Measurements from ENCODE around the gene DNA2. TPM values are rescaled to one million over a fixed set of nuclear protein-coding genes. Genes with fewer than 3 reads are reported as not detected.
A peak's percentile ranks its signal among the peaks of the same experiment; 100 is the strongest.

The DNA2 gene
- total and polyA plus RNA-seq, 7 experiments from 2014 or later, result 0.40 to 40.2 (median 5.2) TPM

DNA sequence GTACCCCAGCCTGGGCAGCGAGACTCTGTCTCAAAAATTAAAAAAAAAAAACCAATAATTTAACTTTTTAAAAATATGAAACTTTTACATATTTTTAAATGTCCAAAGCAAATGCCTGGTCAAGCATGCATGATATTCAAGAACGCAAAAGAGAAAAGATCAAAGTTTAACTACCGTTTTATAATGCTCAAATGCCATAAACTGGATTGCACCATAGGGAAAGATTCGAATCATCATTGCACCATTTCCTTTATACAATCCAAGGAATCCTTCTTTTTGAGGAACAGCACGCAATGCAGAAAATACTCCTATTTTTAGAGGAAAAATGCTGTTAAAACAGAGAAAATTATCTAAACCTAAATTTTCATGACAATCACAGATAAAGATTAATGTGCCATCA, 34.6 kb upstream of the DNA2 start:
- ChIA-PET POLR2A (no interaction called here), CTCF (no interaction called here)
- H3K27me3 Mint-ChIP-seq, result no peaks in the 10 kb centered on the region
- Histone ChIP-seq H3K27ac (ENCODE audit: low read depth, low read length) (no peak overlapping the region), H3K27me3 (ENCODE audit: control insufficient read depth in 2 of 2, insufficient read depth in 2 of 2, low read length in 2 of 2) (no peaks in the 10 kb centered on the region), H3K9me3 (ENCODE audit: control insufficient read depth in 2 of 3, low read length in 3 of 3) (no peaks in the 10 kb centered on the region), H3K4me3 (ENCODE audit: low read length) (no peak overlapping the region), H3K4me1 (ENCODE audit: control insufficient read depth in 2 of 2, insufficient read depth in 2 of 2, low read length in 2 of 2) (no peaks in the 10 kb centered on the region), H3K36me3 (ENCODE audit: control insufficient read depth in 2 of 3, insufficient read depth in 3 of 3, low read length in 3 of 3) (no peaks in the 10 kb centered on the region)
- no peak for ATAC-seq
- H3K9me3 Mint-ChIP-seq, result no peaks in the 10 kb centered on the region
- H3K36me3 Mint-ChIP-seq, result peaks cover under 1 to 18% (median 3%) of the 10 kb centered on the region in 5 donors
- no peak overlapping the region for H3K4me3 Mint-ChIP-seq
- no peak for DNase-seq
- H3K4me1 Mint-ChIP-seq, result peaks cover 0 to 5% (median 0%) of the 10 kb centered on the region in 7 donors
- H3K27ac Mint-ChIP-seq, result no peak overlapping the region
- intact Hi-C loops (cut with micrococcal nuclease), result no loop called here

DNA sequence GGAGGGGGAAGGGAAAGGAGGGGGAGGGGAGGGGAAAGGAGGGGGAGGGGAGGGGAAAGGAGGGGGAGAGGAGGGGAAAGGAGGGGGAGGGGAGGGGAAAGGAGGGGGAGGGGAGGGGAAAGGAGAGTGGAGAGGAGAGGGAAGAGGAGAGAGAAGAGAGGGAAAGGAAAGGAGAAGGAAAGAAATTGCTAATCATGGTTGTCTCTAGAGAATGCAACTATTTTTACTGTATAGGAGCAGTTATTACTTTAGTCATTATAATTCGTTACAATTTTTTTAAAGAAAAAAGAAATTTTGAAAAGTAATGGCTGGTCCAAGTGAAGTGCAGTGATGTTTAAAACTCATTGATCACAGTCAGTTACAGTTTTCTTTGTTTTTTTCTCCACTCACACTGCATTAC, 31.1 kb upstream of the DNA2 start:
- H3K36me3 Mint-ChIP-seq, result peaks cover 13 to 35% (median 15%) of the 10 kb centered on the region in 5 donors
- H3K9me3 ChIP-seq (ENCODE audit: control insufficient read depth in 2 of 3, low read length in 3 of 3), result no peaks in the 10 kb centered on the region

DNA sequence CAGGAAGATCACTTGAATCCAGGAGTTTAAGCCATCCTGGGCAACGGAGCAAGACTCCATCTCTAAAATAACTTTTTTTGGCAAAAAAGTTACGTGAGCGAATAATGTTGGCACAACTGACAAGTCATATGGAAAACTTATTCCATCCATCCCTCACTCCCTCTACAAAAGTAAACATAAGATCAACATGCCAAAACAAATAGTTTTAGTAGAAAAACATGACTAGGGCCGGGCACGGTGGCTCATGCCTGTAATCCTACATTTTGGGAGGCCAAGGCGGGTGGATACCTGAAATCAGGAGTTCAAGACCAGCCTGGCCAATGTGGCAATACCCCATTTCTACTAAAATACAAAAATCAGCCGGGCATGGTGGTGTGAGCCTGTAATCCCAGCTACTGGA, 29.9 kb upstream of the DNA2 start:
- no peaks in the 10 kb centered on the region for H3K9me3 Mint-ChIP-seq
- intact Hi-C loops (cut with micrococcal nuclease), result no loop called here
- Histone ChIP-seq H3K27ac (ENCODE audit: low read depth, low read length) (no peak overlapping the region), H3K4me1 (ENCODE audit: control insufficient read depth in 2 of 2, insufficient read depth in 2 of 2, low read length in 2 of 2) (no peaks in the 10 kb centered on the region), H3K9me3 (ENCODE audit: control insufficient read depth in 2 of 3, low read length in 3 of 3) (no peaks in the 10 kb centered on the region), H3K4me3 (ENCODE audit: low read length) (no peak overlapping the region), H3K27me3 (ENCODE audit: control insufficient read depth in 2 of 2, insufficient read depth in 2 of 2, low read length in 2 of 2) (no peaks in the 10 kb centered on the region), H3K36me3 (ENCODE audit: control insufficient read depth in 2 of 3, insufficient read depth in 3 of 3, low read length in 3 of 3) (peaks cover 0 to 15% (median 6%) of the 10 kb centered on the region in 3 experiments)
- ChIA-PET CTCF (interaction anchor here (0.6 kb wide), 1 partner anchor 207 kb away, joined by 3 read pairs; no protein-coding TSS in a partner anchor), POLR2A (no interaction called here)
- H3K4me3 Mint-ChIP-seq, result peak overlapping the region in 1 of 10 donors; percentile 26
- H3K4me1 Mint-ChIP-seq, result peaks cover 0 to 12% (median 0%) of the 10 kb centered on the region in 7 donors
- H3K36me3 Mint-ChIP-seq, result peaks cover 13 to 36% (median 15%) of the 10 kb centered on the region in 5 donors
- H3K27me3 Mint-ChIP-seq, result no peaks in the 10 kb centered on the region
- H3K27ac Mint-ChIP-seq, result peak overlapping the region in 1 of 9 donors; percentile 50
- DNase-seq (no peak), ATAC-seq (no peak)

More for the DNA sequence above, 31.1 kb upstream of the DNA2 start:
- Histone ChIP-seq H3K27me3 (ENCODE audit: control insufficient read depth in 2 of 2, insufficient read depth in 2 of 2, low read length in 2 of 2) (no peaks in the 10 kb centered on the region), H3K36me3 (ENCODE audit: control insufficient read depth in 2 of 3, insufficient read depth in 3 of 3, low read length in 3 of 3) (peaks cover 0 to 15% (median 6%) of the 10 kb centered on the region in 3 experiments), H3K27ac (ENCODE audit: low read depth, low read length) (no peak overlapping the region), H3K4me1 (ENCODE audit: control insufficient read depth in 2 of 2, insufficient read depth in 2 of 2, low read length in 2 of 2) (no peaks in the 10 kb centered on the region), H3K4me3 (ENCODE audit: low read length) (no peak overlapping the region)
- Mint-ChIP-seq H3K27ac (no peak overlapping the region), H3K4me1 (peaks cover 0 to 12% (median 0%) of the 10 kb centered on the region in 7 donors), H3K4me3 (no peak overlapping the region), H3K9me3 (no peaks in the 10 kb centered on the region), H3K27me3 (no peaks in the 10 kb centered on the region)
- ChIA-PET POLR2A (no interaction called here), CTCF (no interaction called here)
- no peak for ATAC-seq
- intact Hi-C loops (cut with micrococcal nuclease), result no loop called here
- no peak for DNase-seq

DNA sequence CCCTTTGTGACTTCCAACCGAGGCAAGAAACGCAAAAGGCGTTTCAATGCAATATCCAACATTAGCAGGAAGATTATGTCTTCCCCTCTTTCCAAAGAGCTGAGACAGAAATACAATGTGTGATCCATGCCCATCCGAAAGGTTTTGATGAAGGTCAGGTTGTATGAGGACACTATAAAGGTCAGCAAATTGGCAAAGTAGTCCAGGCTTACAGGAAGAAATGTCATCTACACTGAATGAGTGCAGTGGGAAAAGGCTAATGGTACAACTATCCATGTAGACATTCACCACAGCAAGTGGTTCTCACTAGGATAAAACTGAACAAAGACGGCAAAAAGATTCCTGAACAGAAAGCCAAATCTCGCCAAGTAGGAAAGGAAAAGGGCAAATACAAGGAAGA, 27.8 kb upstream of the DNA2 start:
- Mint-ChIP-seq H3K36me3 (peaks cover 13 to 44% (median 17%) of the 10 kb centered on the region in 5 donors), H3K4me1 (peaks cover 0 to 12% (median 0%) of the 10 kb centered on the region in 7 donors), H3K27ac (no peak overlapping the region), H3K27me3 (no peaks in the 10 kb centered on the region), H3K9me3 (no peaks in the 10 kb centered on the region), H3K4me3 (no peak overlapping the region)
- no peak overlapping the region for H3K27ac ChIP-seq (ENCODE audit: low read depth, low read length)
- no peak for ATAC-seq
- CTCF ChIA-PET, result no interaction called here
- intact Hi-C loops (cut with micrococcal nuclease), result no loop called here
- POLR2A ChIA-PET, result no interaction called here
- H3K4me3 ChIP-seq (ENCODE audit: low read length), result no peak overlapping the region
- no peaks in the 10 kb centered on the region for H3K4me1 ChIP-seq (ENCODE audit: control insufficient read depth in 2 of 2, insufficient read depth in 2 of 2, low read length in 2 of 2)
- H3K9me3 ChIP-seq (ENCODE audit: control insufficient read depth in 2 of 3, low read length in 3 of 3), result no peaks in the 10 kb centered on the region
- no peak for DNase-seq
- no peaks in the 10 kb centered on the region for H3K27me3 ChIP-seq (ENCODE audit: control insufficient read depth in 2 of 2, insufficient read depth in 2 of 2, low read length in 2 of 2)
- peaks cover 0 to 15% (median 6%) of the 10 kb centered on the region in 3 experiments for H3K36me3 ChIP-seq (ENCODE audit: control insufficient read depth in 2 of 3, insufficient read depth in 3 of 3, low read length in 3 of 3)

DNA sequence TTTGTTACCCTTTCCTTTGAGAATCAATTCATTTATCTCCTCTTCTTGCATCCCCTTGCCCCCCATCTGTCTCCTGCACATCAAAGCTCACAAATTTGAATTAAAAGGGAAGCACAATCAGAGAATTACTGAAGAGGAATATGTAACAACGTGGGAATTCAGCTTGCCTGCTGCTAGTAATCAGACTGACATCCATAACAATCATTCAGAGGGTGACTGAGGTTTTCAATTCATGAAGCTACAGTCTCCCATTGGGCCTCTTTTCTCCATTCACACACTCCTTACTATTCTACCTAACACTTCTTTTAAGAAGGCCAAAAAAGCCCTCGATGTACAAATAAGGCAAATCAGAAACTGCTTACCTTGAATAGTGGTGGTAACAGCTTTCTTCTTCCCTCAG, 24.3 kb upstream of the DNA2 start:
- Mint-ChIP-seq H3K4me1 (peaks cover 0 to 7% (median 0%) of the 10 kb centered on the region in 7 donors), H3K27ac (peak overlapping the region in 1 of 9 donors; percentile 41), H3K36me3 (peaks cover 9 to 42% (median 17%) of the 10 kb centered on the region in 5 donors), H3K4me3 (no peak overlapping the region), H3K27me3 (no peaks in the 10 kb centered on the region), H3K9me3 (no peaks in the 10 kb centered on the region)
- intact Hi-C loops (cut with micrococcal nuclease), result no loop called here
- no peaks in the 10 kb centered on the region for H3K27me3 ChIP-seq (ENCODE audit: control insufficient read depth in 2 of 2, insufficient read depth in 2 of 2, low read length in 2 of 2)
- no peaks in the 10 kb centered on the region for H3K9me3 ChIP-seq (ENCODE audit: control insufficient read depth in 2 of 3, low read length in 3 of 3)
- CTCF ChIA-PET, result interaction anchor here (0.5 kb wide), 1 partner anchor 18 kb away, joined by 6 read pairs; no protein-coding TSS in a partner anchor
- POLR2A ChIA-PET, result no interaction called here
- DNase-seq (no peak), ATAC-seq (no peak)
- no peak overlapping the region for H3K27ac ChIP-seq (ENCODE audit: low read depth, low read length)
- peaks cover 0 to 24% (median 6%) of the 10 kb centered on the region in 3 experiments for H3K36me3 ChIP-seq (ENCODE audit: control insufficient read depth in 2 of 3, insufficient read depth in 3 of 3, low read length in 3 of 3)
- H3K4me3 ChIP-seq (ENCODE audit: low read length), result no peak overlapping the region
- H3K4me1 ChIP-seq (ENCODE audit: control insufficient read depth in 2 of 2, insufficient read depth in 2 of 2, low read length in 2 of 2), result no peaks in the 10 kb centered on the region

DNA sequence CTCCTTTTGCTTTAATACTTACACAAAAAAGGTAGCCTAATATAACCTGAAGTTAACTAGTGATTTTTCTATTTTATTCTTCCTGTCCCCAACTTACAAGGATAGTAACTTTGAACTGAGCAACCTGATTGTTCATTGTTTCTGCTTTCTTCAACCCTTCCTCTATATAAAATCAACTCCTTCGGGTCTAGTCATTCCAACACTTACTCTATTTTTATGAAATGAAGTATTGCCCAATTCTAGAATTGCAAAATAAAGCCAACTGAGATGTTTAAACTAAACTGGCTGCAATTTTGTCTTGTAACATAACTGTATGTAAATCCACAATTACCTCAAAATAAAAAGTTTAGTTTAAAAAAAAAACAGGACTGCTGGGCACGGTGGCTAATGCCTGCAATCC, 20.3 kb upstream of the DNA2 start:
- Mint-ChIP-seq H3K36me3 (peaks cover 4 to 44% (median 12%) of the 10 kb centered on the region in 5 donors), H3K4me3 (no peak overlapping the region), H3K9me3 (no peaks in the 10 kb centered on the region), H3K27ac (no peak overlapping the region), H3K27me3 (no peaks in the 10 kb centered on the region), H3K4me1 (no peaks in the 10 kb centered on the region)
- Histone ChIP-seq H3K27ac (ENCODE audit: low read depth, low read length) (no peak overlapping the region), H3K36me3 (ENCODE audit: control insufficient read depth in 2 of 3, insufficient read depth in 3 of 3, low read length in 3 of 3) (peaks cover 0 to 32% (median 0%) of the 10 kb centered on the region in 3 experiments), H3K27me3 (ENCODE audit: control insufficient read depth in 2 of 2, insufficient read depth in 2 of 2, low read length in 2 of 2) (no peaks in the 10 kb centered on the region), H3K9me3 (ENCODE audit: control insufficient read depth in 2 of 3, low read length in 3 of 3) (no peaks in the 10 kb centered on the region), H3K4me1 (ENCODE audit: control insufficient read depth in 2 of 2, insufficient read depth in 2 of 2, low read length in 2 of 2) (no peaks in the 10 kb centered on the region), H3K4me3 (ENCODE audit: low read length) (no peak overlapping the region)
- no peak for ATAC-seq
- intact Hi-C loops (cut with micrococcal nuclease), result no loop called here
- ChIA-PET POLR2A (no interaction called here), CTCF (no interaction called here)
- no peak for DNase-seq

DNA sequence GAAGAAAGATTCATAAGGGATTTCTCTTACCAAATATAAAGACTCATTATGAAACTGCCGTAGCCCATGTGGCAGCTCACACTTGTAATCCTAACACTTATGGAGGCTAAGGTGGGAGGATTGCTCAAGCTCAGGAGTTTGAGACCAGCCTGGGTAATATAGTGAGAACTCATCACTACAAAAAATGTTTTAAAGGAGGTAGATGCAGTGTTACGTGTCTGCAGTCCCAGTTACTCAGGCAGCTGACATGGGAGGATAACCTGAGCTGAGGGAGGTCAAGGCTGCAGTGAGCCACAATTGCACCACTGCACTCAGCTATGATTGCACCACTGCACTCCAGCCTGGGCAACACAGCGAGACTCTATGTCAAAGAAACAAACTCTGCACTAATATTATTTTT, 18.1 kb upstream of the DNA2 start:
- no peak overlapping the region for H3K4me3 ChIP-seq (ENCODE audit: low read length)
- no peaks in the 10 kb centered on the region for H3K27me3 ChIP-seq (ENCODE audit: control insufficient read depth in 2 of 2, insufficient read depth in 2 of 2, low read length in 2 of 2)
- H3K36me3 Mint-ChIP-seq, result peaks cover 0 to 38% (median 16%) of the 10 kb centered on the region in 5 donors
- intact Hi-C loops (cut with micrococcal nuclease), result no loop called here
- no peak for ATAC-seq
- no peak overlapping the region for H3K4me3 Mint-ChIP-seq
- no peaks in the 10 kb centered on the region for H3K27me3 Mint-ChIP-seq
- no peak overlapping the region for H3K27ac Mint-ChIP-seq
- no peaks in the 10 kb centered on the region for H3K9me3 Mint-ChIP-seq
- ChIA-PET POLR2A (no interaction called here), CTCF (no interaction called here)
- no peak for DNase-seq
- H3K4me1 ChIP-seq (ENCODE audit: control insufficient read depth in 2 of 2, insufficient read depth in 2 of 2, low read length in 2 of 2), result no peaks in the 10 kb centered on the region
- H3K36me3 ChIP-seq (ENCODE audit: control insufficient read depth in 2 of 3, insufficient read depth in 3 of 3, low read length in 3 of 3), result peaks cover 0 to 41% (median 0%) of the 10 kb centered on the region in 3 experiments
- H3K4me1 Mint-ChIP-seq, result no peaks in the 10 kb centered on the region
- no peaks in the 10 kb centered on the region for H3K9me3 ChIP-seq (ENCODE audit: control insufficient read depth in 2 of 3, low read length in 3 of 3)
- H3K27ac ChIP-seq (ENCODE audit: low read depth, low read length), result no peak overlapping the region

Data from naive thymus-derived CD4-positive, alpha-beta T cell (primary cell).